Neural cell (in vitro differentiated cells): ENCODE measurements around the gene PCNX4. TPM values are rescaled to one million over a fixed set of nuclear protein-coding genes. Genes with fewer than 3 reads are reported as not detected.

Source experiments
- H2AFZ ChIP-seq: fragments of 200-600, 300-800 bp; sonication (generic), shearing (Covaris generic); 2 replicates; pipeline ENCODE4 v1.6.0; 2014; ENCODE audit warnings: low read depth, mild to moderate bottlenecking, antibody characterized with exemption, low read length, moderate library complexity
- H3F3A ChIP-seq: fragments of 200-600 bp; shearing (Covaris generic); 2 replicates; pipeline ENCODE4 v1.6.1; 2016; ENCODE audit warnings: mild to moderate bottlenecking, moderate library complexity, mixed read lengths, antibody characterized with exemption, low read length; ENCODE audit not compliant: insufficient read depth, poor library complexity, severe bottlenecking
- H3K27ac ChIP-seq: fragments of 200-600, 300-800 bp; sonication (generic), shearing (Covaris generic); 2 replicates; pipeline ENCODE4 v1.5.1; 2014; ENCODE audit warnings: mild to moderate bottlenecking, low read length, moderate library complexity
- H3K27me3 ChIP-seq: fragments of 300-800, 200-600 bp; sonication (generic), shearing (Covaris generic); 2 replicates; pipeline ENCODE4 v1.6.0; 2014; ENCODE audit warnings: mild to moderate bottlenecking, low read depth, low read length, moderate library complexity; ENCODE audit not compliant: insufficient read depth
- H3K36me3 ChIP-seq: fragments of 300-800, 200-600 bp; sonication (generic), shearing (Covaris generic); 2 replicates; pipeline ENCODE4 v1.5.1; 2014; ENCODE audit warnings: mild to moderate bottlenecking, antibody characterized with exemption, low read length, moderate library complexity; ENCODE audit not compliant: insufficient read depth
- H3K4me2 ChIP-seq: fragments of 300-800, 200-600 bp; sonication (generic), shearing (Covaris generic); 2 replicates; pipeline ENCODE4 v1.6.0; 2014; ENCODE audit warnings: mild to moderate bottlenecking, low read length
- H3K4me3 ChIP-seq: fragments of 300-800, 200-600 bp; sonication (generic), shearing (Covaris generic); 2 replicates; pipeline ENCODE4 v1.5.1; 2014; ENCODE audit warnings: mild to moderate bottlenecking, low read length, moderate library complexity
- H3K79me2 ChIP-seq: fragments of 200-600 bp; shearing (Covaris generic); replicated peaks from 2 replicates; pipeline ENCODE4 v1.6.0; 2014; ENCODE audit warnings: mild to moderate bottlenecking, low read length, moderate library complexity; ENCODE audit not compliant: insufficient read depth
- H3K9ac ChIP-seq: fragments of 300-800, 200-600 bp; sonication (generic), shearing (Covaris generic); 2 replicates; pipeline ENCODE4 v1.6.1; 2016; ENCODE audit warnings: mild to moderate bottlenecking, low read length, mixed read lengths
- H3K9me2 ChIP-seq: fragments of 200-600 bp; shearing (Covaris generic); 2 replicates; pipeline ENCODE4 v1.6.1; 2016; ENCODE audit warnings: mild to moderate bottlenecking, low read length, mixed read lengths; ENCODE audit not compliant: insufficient read depth
- H3K9me3 ChIP-seq: fragments of 200-600, 300-800 bp; sonication (generic), shearing (Covaris generic); 2 replicates; pipeline ENCODE4 v1.6.1; 2016; ENCODE audit warnings: mild to moderate bottlenecking, mixed run types, low read length, moderate library complexity, mixed read lengths
- H4K20me1 ChIP-seq: fragments of 200-600 bp; shearing (Covaris generic); 2 replicates; pipeline ENCODE4 v1.6.1; 2016; ENCODE audit warnings: mild to moderate bottlenecking, mixed run types; ENCODE audit not compliant: insufficient read depth
- EP300 ChIP-seq: fragments of 450-650 bp; conservative IDR thresholded peaks from 2 replicates; pipeline ENCODE4 v1.6.1; 2014; ENCODE audit warnings: antibody characterized with exemption, mild to moderate bottlenecking, moderate library complexity; ENCODE audit not compliant: poor library complexity, severe bottlenecking
- EZH2 ChIP-seq: fragments of 200-600, 300-800 bp; shearing (Covaris generic), sonication (generic); IDR thresholded peaks from 2 replicates; pipeline ENCODE4 v1.6.1; 2014; ENCODE audit warnings: antibody characterized with exemption, low read length, borderline replicate concordance, mild to moderate bottlenecking; ENCODE audit not compliant: insufficient read depth, poor library complexity, severe bottlenecking
- MXI1 ChIP-seq: fragments of 450-650 bp; conservative IDR thresholded peaks from 2 replicates; pipeline ENCODE4 v1.6.1; 2014; ENCODE audit warnings: antibody characterized with exemption, mild to moderate bottlenecking; ENCODE audit not compliant: poor library complexity, severe bottlenecking
- POLR2AphosphoS5 ChIP-seq: IDR thresholded peaks from 2 replicates; pipeline ENCODE4 v1.6.1; 2012
- RAD21 ChIP-seq: fragments of 450-650 bp; conservative IDR thresholded peaks from 2 replicates; pipeline ENCODE4 v1.6.1; 2014; ENCODE audit warnings: antibody characterized with exemption, mild to moderate bottlenecking, moderate library complexity
- SMC3 ChIP-seq: fragments of 450-650 bp; conservative IDR thresholded peaks from 2 replicates; pipeline ENCODE4 v1.6.1; 2014; ENCODE audit warnings: antibody characterized with exemption, mild to moderate bottlenecking, moderate library complexity; ENCODE audit not compliant: poor library complexity
- TAF1 ChIP-seq: IDR thresholded peaks from 2 replicates; pipeline ENCODE4 v1.6.1; 2012; ENCODE audit warnings: low read depth
- polyA plus RNA-seq: library from polyadenylated mRNA; depleted of rRNA; stranded (reverse); fragments of >200 nt; gene quantifications from 2 replicates; pipeline ENCODE4 v1.2.3, GENCODE V29; 2014
- TF ChIP-seq, protein P1 (sequence below): fragments of 450-650 bp; IDR thresholded peaks from 2 replicates; pipeline ENCODE4 v1.5.1; 2014; ENCODE audit warnings: antibody characterized with exemption, mild to moderate bottlenecking, moderate library complexity; ENCODE audit not compliant: poor library complexity, severe bottlenecking
- TF ChIP-seq, protein P2 (sequence below): IDR thresholded peaks from 2 replicates; pipeline ENCODE4 v1.6.1; 2012; ENCODE audit warnings: borderline replicate concordance

The PCNX4 gene
- polyA plus RNA-seq, 1 donor from 2014 or later, result 117 TPM

- TF ChIP-seq RAD21 (no peak), EP300 (peak; percentile 61), POLR2AphosphoS5 (no peak)
- H3K79me2 ChIP-seq, result no peaks in the 10 kb centered on the region
Observed at GRCh38 chr14:60189923-60190840, 98.5 kb downstream of the PCNX4 start.

DNA sequence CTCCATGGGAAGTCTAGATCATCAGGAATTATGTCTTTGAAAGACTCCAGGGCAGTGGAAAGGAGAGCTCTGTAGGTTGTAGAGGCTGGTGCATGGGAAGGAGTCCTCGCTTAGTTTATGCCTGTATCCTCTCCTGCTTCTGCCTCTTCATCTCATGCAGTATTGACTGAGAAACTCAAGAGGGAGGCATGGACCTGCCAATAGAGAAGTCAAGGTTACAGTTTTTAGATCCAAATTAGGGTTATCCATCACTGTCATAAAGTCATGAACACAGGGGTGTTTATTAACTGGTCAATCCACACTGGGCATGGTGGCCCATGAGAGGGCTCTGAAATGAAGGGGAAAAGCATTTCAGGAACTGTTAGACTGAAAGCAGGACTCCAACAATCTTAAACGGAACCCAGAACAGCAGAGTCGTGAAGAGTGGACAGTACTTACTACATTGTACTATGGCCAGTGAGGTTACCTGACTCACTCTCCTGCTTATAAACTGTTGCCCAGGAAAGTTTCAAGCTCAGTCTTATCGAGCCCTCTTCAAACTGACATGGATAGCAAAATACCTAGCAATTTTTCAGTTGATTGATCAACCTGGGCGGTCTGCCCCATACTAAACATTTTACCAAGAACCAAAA is 103.6 kb downstream of the PCNX4 start:
- Histone ChIP-seq H3K9ac (no peak overlapping the region), H3K4me3 (no peak overlapping the region), H3K36me3 (no peaks in the 10 kb centered on the region), H2AFZ (no peak overlapping the region), H3K27ac (no peak overlapping the region), H3K9me2 (no peaks in the 10 kb centered on the region), H3K4me2 (no peak overlapping the region), H3K79me2 (no peaks in the 10 kb centered on the region), H3K27me3 (no peaks in the 10 kb centered on the region), H4K20me1 (no peaks in the 10 kb centered on the region), H3F3A (no peaks in the 10 kb centered on the region), H3K9me3 (no peaks in the 10 kb centered on the region)
- TF ChIP-seq, protein P1, sequence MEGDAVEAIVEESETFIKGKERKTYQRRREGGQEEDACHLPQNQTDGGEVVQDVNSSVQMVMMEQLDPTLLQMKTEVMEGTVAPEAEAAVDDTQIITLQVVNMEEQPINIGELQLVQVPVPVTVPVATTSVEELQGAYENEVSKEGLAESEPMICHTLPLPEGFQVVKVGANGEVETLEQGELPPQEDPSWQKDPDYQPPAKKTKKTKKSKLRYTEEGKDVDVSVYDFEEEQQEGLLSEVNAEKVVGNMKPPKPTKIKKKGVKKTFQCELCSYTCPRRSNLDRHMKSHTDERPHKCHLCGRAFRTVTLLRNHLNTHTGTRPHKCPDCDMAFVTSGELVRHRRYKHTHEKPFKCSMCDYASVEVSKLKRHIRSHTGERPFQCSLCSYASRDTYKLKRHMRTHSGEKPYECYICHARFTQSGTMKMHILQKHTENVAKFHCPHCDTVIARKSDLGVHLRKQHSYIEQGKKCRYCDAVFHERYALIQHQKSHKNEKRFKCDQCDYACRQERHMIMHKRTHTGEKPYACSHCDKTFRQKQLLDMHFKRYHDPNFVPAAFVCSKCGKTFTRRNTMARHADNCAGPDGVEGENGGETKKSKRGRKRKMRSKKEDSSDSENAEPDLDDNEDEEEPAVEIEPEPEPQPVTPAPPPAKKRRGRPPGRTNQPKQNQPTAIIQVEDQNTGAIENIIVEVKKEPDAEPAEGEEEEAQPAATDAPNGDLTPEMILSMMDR, result no peak
- no peak for TF ChIP-seq SMC3
- no peak for TF ChIP-seq MXI1

More at GRCh38 chr14:60189923-60190840, 98.5 kb downstream of the PCNX4 start:
- Histone ChIP-seq H3K4me2 (peak overlapping the region; percentile 31), H2AFZ (no peak overlapping the region), H3K9me2 (no peaks in the 10 kb centered on the region), H3F3A (peaks cover 6% of the 10 kb centered on the region), H3K9me3 (no peaks in the 10 kb centered on the region), H4K20me1 (no peaks in the 10 kb centered on the region), H3K27ac (peak overlapping the region; percentile 62), H3K36me3 (no peaks in the 10 kb centered on the region), H3K9ac (no peak overlapping the region), H3K27me3 (no peaks in the 10 kb centered on the region), H3K4me3 (peak overlapping the region; percentile 38)

GRCh38 chr14:60196291-60196690 is 104.6 kb downstream of the PCNX4 start:
- Histone ChIP-seq H3K9ac (no peak overlapping the region), H3K4me2 (no peak overlapping the region), H4K20me1 (no peaks in the 10 kb centered on the region), H3K9me3 (no peaks in the 10 kb centered on the region), H3K27ac (no peak overlapping the region), H3K36me3 (no peaks in the 10 kb centered on the region), H3K79me2 (no peaks in the 10 kb centered on the region), H3K9me2 (no peaks in the 10 kb centered on the region), H2AFZ (no peak overlapping the region), H3K27me3 (no peaks in the 10 kb centered on the region), H3K4me3 (no peak overlapping the region), H3F3A (no peaks in the 10 kb centered on the region)
- TF ChIP-seq EP300 (no peak), TAF1 (no peak), POLR2AphosphoS5 (no peak), MXI1 (no peak), EZH2 (no peak), RAD21 (no peak), SMC3 (no peak)
- TF ChIP-seq, protein P1, result no peak
- TF ChIP-seq, protein P2, sequence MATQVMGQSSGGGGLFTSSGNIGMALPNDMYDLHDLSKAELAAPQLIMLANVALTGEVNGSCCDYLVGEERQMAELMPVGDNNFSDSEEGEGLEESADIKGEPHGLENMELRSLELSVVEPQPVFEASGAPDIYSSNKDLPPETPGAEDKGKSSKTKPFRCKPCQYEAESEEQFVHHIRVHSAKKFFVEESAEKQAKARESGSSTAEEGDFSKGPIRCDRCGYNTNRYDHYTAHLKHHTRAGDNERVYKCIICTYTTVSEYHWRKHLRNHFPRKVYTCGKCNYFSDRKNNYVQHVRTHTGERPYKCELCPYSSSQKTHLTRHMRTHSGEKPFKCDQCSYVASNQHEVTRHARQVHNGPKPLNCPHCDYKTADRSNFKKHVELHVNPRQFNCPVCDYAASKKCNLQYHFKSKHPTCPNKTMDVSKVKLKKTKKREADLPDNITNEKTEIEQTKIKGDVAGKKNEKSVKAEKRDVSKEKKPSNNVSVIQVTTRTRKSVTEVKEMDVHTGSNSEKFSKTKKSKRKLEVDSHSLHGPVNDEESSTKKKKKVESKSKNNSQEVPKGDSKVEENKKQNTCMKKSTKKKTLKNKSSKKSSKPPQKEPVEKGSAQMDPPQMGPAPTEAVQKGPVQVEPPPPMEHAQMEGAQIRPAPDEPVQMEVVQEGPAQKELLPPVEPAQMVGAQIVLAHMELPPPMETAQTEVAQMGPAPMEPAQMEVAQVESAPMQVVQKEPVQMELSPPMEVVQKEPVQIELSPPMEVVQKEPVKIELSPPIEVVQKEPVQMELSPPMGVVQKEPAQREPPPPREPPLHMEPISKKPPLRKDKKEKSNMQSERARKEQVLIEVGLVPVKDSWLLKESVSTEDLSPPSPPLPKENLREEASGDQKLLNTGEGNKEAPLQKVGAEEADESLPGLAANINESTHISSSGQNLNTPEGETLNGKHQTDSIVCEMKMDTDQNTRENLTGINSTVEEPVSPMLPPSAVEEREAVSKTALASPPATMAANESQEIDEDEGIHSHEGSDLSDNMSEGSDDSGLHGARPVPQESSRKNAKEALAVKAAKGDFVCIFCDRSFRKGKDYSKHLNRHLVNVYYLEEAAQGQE, result no peak
